GM21423 (cell line): ENCODE measurements around the gene NSD2.

ENCODE experiments used
- ATAC-seq: cut with Tn5 transposase; IDR thresholded peaks from one replicate; pipeline ENCODE4 v1.9.1; 2021; ENCODE audit warnings: mild to moderate bottlenecking, moderate library complexity; ENCODE audit not compliant: unreplicated experiment

Gene NSD2

DNA sequence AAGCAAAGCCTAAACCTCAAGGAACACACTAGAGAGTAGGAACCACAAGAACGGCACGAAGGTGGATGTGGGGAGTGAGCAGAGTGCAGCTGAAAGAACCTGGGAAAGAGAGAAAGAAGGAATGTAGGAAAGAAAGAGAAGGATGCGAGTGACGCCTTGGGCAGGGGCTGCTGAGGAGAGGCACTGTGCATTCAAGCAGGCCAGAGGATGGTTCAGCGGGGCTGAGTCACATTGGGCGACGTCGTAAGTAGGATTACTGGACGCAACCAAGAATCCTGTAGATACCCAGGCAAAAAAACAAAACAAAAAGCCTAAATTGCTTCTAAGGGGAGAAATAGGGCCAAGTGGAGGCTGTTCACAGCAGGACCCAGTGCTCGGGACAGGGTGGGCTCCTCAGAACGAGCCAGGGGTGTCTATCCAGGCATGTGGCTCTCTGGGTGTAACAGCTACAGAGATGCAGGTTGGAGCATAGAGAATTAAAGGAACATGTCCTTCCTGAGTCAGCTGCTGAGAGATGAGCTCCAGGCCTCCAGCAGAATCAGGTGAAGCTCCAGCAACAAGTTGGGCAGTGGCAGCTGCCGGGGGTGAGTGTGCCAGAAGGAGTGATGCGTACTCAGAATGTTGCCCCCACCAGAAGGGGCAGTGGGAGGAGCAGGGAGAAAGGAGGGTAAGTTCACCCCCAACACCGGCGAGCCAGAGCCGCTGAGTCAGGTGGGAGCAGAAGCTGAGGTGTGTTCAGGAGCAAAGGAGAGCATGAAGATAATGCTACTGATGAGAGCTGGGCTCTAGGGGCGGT is 98.9 kb downstream of the NSD2 start:
- no peak for ATAC-seq

DNA sequence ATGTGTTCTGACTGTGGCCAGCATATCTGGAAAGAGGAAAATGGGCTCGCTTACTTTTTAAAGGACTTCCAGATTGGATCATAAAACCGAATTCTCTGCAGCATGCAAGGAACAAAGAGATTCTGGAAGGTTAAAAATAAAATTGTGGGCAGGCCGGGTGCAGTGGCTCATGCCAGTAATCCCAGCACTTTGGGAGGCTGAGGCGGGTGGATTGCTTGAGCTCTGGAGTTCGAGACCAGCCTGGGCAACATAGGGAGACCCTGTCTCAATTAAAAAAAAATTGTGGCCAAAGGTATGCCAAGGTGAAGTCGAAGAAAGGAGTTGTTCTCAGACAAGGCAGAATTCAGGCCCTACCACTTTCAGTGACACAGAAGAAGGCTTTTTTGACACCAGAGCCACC is 99.7 kb downstream of the NSD2 start:
- no peak for ATAC-seq

DNA sequence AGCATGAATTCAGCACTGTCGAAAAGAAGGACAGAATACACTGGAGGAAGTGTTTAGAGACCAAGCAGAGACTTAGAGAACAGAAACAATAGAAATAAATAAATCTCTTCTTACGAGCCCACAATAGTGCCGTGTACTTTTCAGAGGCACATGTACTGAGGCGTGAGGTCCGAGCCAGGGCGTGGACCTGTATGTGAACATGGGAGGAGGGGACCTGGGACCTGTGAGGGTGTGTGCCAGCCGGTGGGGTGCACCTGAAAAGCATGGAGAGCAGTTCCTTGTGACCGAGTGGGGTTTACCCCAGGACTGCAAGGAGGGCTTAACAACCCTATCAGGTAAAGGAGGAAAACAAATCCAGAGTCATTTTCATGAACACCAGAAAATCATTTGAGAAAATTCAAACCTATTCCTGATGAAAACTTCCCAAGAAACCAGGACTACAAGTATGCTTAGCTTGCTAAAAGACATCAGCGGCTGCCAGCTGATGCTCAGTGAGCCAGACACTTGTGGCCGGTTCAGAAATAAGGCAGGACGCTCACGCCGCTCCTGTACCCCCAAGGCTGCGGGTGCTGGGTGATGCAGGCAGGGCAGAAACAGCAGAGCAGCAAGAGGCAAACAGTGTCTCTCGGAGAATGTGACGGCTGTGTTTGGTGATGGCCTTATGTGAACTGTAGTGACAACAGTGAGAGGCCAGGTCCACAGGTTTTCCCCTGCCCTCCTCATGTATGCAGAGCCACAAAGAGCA is 100.4 kb downstream of the NSD2 start:
- no peak for ATAC-seq

DNA sequence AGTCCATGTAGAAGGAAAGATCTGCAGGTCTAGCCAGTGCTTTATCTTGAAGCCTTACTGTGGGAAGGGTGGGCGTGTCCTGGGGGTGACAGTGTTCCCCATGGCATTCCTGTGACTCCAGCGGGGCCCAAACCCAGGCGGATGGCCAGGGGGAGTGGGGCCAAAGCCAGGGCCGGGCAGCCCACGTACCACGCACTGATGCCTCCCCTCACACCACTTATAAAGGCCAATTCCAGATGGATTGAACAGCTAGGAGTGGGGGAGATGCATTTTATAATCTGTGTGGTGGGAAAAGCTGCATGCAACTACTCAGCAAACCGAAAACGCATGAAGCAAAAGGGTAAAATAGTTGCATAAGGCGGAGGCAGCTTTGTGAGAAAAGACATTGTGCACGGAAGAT is 101.2 kb downstream of the NSD2 start:
- no peak for ATAC-seq

DNA sequence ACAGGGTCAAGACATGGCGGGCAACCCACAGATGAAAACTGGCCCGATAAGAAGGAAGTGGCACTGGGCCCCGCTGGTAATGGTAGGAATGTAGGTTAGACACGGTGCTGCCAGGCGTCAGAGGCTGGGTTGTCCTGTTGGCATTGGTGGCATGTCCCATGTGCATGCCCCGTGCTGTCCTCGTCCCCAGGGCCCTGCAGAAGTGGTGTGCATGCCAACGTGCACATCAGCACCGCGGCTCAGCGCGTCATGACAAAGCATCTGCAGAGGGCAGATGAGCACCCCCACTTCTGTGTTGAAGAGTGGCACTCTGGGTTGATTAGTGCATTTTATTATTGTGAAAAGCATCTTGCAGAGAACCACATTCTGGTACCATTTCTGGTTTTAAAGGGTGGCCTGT is 102.0 kb downstream of the NSD2 start:
- ATAC-seq, result no peak

DNA sequence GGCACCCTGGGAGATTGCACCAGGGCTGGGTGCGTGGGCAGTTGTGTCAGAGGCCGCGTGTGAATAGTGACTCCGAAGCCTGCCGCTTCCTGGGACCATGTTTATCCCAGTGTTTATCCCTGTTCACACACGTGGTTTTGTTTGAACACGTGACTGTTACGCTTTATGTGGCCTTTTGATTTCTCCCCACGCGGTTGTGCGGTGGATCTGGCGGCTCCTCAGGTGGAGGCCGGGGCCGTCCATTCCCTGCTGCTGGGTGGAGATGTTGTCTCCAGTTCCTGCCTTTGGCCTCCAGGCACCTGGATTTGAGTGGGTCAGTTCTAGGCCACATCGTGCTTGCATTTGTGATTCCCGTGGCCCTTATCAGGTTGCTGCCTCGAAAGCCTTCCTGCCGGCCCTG is 102.5 kb downstream of the NSD2 start:
- ATAC-seq, result no peak

DNA sequence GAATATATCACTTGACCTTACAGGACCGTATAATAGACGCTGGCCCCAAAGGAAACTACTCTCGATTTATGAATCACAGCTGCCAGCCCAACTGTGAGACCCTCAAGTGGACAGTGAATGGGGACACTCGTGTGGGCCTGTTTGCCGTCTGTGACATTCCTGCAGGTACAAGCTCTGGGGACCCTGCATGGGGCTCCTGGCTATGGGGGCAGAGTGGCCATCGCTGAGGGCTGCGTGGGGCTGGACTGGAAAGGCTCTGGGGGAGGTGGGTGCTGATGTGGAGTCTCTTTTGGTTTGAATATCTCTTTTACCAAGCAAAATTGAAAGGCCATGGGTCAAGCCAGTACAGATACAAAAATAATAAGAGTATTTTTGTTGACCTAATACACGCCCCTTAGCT is 103.6 kb downstream of the NSD2 start:
- no peak for ATAC-seq

DNA sequence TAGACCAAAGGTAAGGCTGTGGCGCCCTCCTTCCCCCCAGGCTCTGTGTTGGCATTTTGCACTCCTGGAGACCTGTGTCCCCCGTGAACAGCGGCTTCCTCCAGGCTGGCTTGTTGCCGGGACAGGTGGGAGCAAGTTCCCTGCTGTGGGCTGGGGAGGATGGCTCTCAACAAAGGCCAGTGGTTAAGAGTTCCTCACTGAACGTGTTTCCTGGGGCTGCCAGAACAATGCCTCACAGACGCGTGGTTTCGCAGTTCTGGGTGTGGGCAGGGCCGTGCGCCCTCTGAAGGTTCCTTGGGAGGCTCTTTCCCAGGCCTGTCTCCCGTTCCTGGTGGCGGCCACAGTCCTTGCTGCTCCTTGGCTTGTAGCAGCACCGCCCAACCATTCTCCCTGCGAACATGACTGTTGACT is 104.2 kb downstream of the NSD2 start:
- no peak for ATAC-seq

DNA sequence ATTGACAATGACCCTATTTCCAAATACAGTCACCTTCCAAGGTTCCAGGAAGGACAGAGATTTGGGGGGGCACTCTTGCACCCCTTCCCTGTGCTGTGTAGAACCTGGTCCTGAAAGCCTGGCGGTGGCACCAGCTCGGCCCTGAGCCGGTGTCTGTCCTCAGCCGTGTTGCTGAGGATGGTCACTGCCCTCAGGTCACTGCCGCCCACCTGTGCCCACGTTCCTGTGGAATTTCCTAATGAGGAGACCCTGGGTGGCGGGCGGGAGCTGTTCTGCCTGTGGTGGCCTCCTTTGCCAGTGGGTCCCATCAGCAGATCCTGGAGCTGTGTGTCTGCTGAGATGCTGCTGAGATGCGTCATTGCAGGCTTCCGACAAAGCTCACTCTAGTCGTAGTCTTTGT is 104.7 kb downstream of the NSD2 start:
- ATAC-seq, result no peak

DNA sequence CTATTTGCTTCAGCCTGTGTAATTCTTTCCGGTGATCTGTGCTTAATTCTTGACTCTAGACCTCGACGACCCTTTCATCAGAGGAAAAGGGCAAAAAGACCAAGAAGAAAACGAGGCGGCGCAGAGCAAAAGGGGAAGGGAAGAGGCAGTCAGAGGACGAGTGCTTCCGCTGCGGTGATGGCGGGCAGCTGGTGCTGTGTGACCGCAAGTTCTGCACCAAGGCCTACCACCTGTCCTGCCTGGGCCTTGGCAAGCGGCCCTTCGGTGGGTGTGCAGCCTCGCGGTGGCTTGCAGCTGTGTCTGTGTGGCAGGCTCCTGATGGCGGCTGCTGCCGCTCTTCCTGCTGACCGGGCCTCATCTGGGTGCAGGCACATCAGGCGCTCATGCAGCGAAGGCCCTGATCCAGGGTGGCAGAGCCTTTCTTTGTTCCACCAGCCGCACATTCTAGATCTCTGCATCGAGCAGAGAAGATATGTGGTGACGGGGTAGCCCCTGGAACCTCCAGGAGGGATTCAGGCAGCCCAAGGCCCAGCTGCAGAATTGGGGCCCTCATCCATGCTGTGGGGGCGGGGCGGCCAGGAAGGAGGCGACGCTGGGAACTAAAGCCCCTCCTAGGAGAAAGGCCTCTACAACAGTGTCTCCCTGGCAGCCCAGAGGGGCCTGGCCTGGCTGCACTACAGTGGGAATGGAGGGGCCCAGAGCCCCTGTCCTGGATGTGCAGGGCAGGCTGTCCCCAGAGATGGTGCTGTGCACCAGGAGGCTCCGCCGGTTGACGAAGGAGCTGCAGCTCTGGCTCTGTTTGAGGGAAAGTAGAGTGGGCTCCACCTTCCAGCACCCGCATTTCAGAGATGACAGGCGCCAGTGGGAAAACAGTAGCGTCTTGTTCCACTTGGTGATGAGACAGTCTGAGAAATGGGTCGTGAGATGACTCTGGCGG is 105.5 kb downstream of the NSD2 start:
- no peak for ATAC-seq

DNA sequence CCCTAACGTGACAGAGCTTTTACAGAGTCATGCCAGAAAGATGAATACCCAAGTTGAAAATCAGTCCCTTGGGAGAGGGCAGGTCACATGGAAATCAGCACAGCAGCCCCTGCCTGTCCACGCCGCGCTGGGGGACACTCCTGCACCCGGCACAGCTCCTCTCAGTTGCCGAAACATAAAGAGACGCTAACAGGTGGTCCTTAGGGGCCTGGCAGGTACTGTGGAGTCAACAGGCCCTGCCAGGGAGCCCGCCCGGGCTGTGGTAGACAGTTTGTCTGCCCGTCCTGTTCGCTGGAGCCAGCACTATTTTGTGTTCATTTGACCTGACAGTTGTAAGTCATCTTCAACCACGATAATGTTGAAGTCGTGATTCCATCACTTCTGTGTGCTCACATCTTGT is 107.0 kb downstream of the NSD2 start:
- ATAC-seq, result no peak

DNA sequence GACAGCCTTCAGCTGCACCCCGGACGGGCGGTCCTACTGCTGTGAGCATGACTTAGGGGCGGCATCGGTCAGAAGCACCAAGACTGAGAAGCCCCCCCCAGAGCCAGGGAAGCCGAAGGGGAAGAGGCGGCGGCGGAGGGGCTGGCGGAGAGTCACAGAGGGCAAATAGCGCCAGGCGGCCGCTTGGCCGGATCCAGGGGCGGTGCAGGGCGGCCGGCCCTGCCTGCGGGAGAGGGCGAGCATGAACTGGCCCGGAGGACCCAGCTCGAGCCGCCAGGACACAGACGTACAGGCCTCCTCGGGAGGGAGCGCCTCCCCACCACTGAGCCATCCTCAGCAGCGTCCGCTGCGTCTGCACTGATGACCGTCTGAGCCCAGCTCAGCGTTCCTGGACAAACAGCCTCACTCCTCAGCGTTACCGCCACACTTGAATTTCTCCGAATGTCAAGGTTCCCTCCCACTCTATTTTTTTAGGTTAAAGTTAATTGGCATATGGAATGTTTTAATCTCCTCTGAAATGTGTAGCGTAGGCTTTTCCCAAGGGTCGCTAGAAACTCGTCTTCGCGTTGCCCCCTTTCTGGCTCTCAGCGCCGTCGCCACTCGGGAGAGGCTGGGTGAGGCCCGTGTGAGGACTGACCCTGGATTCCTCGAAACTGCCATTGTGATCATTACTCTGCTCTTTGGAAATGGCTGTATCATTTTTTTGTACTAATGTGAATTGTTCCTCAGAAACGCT is 107.7 kb downstream of the NSD2 start:
- ATAC-seq, result no peak

DNA sequence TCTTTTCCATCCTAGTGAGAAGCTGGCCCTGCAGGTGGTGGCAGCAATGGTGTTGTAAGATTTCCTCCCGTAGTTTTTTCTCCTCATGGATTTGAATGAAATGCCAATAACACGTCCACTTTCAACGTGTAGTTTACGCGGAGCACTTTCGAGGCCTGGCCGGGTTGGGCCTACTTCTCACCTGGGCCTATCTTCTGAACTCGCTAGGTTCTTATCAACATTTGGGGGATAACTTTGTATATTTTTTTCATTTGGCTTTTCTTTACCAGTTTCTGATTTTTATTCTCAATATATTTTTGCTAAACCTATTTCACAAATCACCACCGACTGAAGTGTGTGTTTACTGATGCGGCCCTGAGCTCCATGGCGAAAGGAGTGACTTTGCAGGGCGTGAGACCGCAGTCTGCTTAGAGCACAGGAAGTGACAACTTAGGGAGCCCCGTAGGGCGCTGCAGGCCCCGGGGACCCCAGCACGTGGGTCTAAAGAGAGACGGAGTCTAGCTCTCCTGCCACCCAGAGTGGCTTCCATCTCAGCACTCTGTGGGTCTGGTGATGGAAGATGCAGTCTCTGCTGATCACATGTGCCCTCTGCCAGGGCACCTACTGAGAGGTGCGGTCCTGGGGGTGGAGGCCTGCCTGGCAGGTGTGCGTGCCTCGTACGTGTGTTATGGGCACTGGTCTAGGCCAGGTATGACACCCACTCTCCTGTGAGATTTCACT is 108.4 kb downstream of the NSD2 start:
- ATAC-seq, result no peak

DNA sequence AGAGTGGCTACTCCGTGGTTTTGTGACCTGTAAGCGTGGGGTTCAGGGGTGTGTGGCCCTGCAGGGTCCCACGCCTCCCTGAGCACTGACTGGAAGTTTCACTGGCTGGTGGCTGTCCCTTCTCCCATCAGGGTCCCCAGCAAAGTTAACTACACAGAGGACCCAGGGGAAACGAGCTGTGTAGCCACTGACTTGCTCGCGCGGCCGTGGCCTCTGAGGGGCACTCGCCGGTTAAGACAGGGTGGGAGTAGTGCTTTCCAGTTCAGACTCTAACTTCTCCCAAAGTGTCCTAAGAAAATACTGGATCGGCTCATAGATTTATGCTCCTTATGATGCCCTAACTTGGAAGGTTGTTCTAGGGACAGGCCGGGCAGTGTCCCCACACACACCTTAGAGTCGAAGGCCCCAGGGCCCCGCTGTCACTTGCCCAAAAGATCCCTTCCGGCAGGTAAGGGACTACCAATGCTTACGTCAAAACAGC is 109.4 kb downstream of the NSD2 start:
- no peak for ATAC-seq

DNA sequence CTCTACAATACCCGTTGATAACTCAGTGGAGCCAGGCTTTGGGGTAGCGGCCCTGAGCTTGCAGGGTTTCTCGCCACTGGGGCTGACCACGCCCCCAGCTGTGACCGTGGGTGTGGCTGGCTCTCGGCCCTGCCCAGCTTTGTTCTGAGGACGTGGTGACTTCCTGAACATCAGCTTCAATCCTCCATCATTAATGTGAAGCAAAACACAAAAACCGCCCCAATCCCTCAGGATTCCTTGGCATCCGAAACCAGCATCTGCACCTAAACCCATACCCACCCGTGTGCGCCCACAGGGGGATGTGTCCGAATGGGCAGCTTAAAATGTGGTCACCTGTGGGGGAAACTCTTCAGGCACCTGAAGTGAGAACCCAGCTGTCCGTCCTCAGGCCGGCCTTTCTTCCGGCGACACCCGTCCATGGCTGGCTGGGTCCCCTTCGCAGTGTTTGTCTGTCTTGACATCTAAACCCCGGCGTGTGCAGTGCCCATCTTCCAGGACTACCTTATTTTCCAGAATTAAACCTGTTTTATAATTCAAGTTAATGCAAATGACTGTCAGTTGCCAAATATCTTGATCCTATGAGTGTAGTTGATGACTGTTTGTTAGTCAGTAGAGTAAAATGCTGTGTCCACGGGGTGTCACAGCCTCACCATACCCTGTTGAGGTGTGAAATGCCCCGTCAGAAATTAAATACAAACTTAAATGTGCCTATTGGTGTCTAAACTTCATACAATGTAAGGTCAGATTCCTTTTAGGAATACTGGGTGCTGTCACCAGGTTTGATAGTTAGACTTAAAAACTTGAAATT is 110.3 kb downstream of the NSD2 start:
- ATAC-seq, result no peak

DNA sequence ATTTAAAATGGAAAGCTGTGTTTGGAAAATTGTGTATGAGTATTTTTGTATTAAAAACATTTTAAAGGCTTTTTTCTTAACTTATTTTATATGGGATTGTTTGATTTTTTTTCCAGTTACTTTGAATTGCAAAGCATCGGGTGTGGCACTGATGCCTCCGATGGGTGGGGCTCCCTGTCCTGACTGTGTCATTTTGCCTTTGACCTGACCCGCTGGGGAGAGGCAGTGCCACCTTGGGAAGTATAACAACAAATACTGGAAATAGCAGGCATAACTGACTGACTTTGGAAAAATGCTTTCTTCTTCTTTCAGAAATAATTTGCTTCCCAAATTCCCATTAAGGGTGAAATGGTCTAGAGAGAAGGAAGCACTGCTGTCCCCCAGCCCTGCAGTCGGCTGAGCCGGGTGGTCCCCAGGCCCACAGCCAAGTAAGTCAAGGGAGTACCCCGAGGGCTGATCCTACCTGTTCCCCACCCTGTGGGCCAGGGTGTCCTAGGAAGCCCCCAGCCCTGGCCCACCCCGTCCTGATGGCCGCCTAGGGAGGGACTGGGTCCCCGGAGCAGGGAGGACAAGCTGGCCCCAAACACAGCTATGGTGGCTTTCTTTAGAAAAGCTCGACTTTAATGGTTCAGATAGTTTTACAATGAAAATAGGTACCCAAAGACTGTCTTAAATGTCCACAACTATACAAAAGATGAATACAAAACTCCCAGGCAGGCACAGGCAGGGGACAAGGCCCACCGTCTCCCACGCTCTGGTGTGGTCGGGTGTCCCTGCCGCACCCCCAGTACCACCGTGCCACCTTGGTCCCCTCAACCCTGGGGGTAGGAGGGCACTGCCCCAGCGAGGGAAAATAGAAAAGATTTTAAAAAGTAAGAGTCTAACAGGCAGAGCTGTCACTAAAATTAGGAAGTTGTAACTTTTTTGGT is 111.2 kb downstream of the NSD2 start:
- no peak for ATAC-seq

DNA sequence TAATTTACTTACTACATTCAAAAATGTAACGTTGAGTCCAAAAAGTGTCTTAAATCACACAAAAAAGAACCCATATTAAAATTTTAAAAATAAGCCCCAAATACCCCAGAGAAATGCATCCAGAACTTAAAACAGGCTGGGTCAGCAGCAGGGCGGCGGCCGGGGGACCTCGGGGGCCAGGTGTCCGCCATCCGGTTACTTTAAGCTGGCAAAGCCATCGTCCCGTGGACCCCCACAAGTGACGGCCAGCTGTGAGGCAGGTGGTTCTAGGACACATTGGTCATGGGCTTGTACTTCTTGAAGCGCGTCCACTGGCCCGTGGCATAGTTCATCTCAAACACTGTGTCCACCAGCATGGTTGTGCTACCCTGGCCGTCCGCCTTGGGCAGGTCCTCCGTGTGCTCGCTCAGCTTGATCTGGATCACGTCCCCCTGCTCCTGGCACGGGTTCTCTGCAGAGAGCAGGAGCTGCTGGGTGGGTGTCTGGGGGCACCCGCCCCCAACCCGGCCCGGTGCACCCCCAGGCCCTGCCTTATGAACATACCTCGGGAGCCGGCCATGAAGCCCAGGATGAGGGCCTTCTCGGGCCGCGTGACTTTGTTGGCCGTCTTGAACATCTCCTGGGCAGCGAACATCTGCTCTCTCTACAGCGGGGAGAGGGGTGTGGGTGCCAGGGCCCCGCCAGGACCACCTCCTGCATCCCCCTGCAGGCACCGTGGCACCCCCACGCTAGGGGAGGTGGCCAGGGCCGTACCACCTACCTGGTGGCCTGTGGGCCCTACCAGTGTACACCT is 112.1 kb downstream of the NSD2 start:
- no peak for ATAC-seq
